Measurements from ENCODE around the gene HS1BP3. TPM values are rescaled to one million over a fixed set of nuclear protein-coding genes. Genes with fewer than 3 reads are reported as not detected.

HS1BP3 gene
- total RNA-seq, 1 experiment from 2014 or later, result 17.1 TPM

- H3K27ac ChIP-seq (ENCODE audit: low read depth, low read length), result no peak overlapping the region
- H3K4me1 ChIP-seq (ENCODE audit: control insufficient read depth in 1 of 2, insufficient read depth in 2 of 2, low read length in 2 of 2), result peaks cover 0 to 11% of the 10 kb centered on the region in 2 experiments; a peak in 2 of 4 replicates
- no peaks in the 10 kb centered on the region for H3K79me2 ChIP-seq (ENCODE audit: insufficient read depth, low read length)
- CTCF ChIA-PET, result interaction anchor here (1.2 to 3.2 kb wide), 3 partner anchors 14 to 288 kb away, joined by 3 to 30 read pairs (median 4); no protein-coding TSS in a partner anchor
- RAD21 ChIA-PET (ENCODE audit: low non-redundant PET in 1 of 2, low total read pairs in 2 of 2, uncharacterized antibody in 2 of 2, unreplicated experiment in 2 of 2), result no interaction called here
- DNase-seq (ENCODE audit: low read depth, low spot score), result no peak
- peak; percentile 37 for ATAC-seq
- no peak overlapping the region for H3K9ac ChIP-seq (ENCODE audit: low read length)
- POLR2A ChIA-PET, result no interaction called here
- no peaks in the 10 kb centered on the region for H3K9me2 ChIP-seq (ENCODE audit: insufficient read depth)
- TF ChIP-seq RAD21 (IDR thresholded peaks at IDR 0.05; ENCODE audit: low read depth), result no peak
- TF ChIP-seq SIN3A (IDR thresholded peaks at IDR 0.05; ENCODE audit: low read depth), result no peak
- TF ChIP-seq MAX (IDR thresholded peaks at IDR 0.05), result no peak
- TF ChIP-seq ZNF274 (IDR thresholded peaks at IDR 0.05; ENCODE audit: low read depth, low read length), result no peak
- TF ChIP-seq EGR1 (IDR thresholded peaks at IDR 0.05; ENCODE audit: low read depth), result no peak
- no peak for TF ChIP-seq REST (IDR thresholded peaks at IDR 0.05; ENCODE audit: low read depth)
- no peak for TF ChIP-seq ELF1 (IDR thresholded peaks at IDR 0.05; ENCODE audit: borderline replicate concordance, low read depth)
- TF ChIP-seq CBX3 (IDR thresholded peaks at IDR 0.05; ENCODE audit: low read depth), result no peak
- TF ChIP-seq ZFX (IDR thresholded peaks at IDR 0.05), result no peak
- H4K20me1 ChIP-seq (ENCODE audit: insufficient read depth), result no peaks in the 10 kb centered on the region
- H2AFZ ChIP-seq (ENCODE audit: low read depth, low read length, poor library complexity, severe bottlenecking), result no peak overlapping the region
- intact Hi-C loops (cut with micrococcal nuclease), result no loop called here
- BruUV-seq (replicated peaks), result no TSS peak
- no peak overlapping the region for H3K4me3 ChIP-seq (replicated peaks in 1 of 2; ENCODE audit: low read depth in 1 of 2, low read length in 2 of 2)
- no peaks in the 10 kb centered on the region for H3K9me3 ChIP-seq (ENCODE audit: control insufficient read depth in 1 of 2, insufficient read depth in 1 of 2, low read depth in 1 of 2, low read length in 2 of 2)
- H3K4me2 ChIP-seq (ENCODE audit: low read length), result peak overlapping the region; percentile 5; the same call in 1 of the 2 replicates
- H3K36me3 ChIP-seq (ENCODE audit: control insufficient read depth in 1 of 2, insufficient read depth in 2 of 2, low read length in 2 of 2), result no peaks in the 10 kb centered on the region
- no peaks in the 10 kb centered on the region for H3K27me3 ChIP-seq (ENCODE audit: insufficient read depth, low read length)
These were observed 24.2 kb upstream of the HS1BP3 start for GRCh38 chr2:20674974-20675679.

Data from HCT116 (cell line).